Neural cell (in vitro differentiated cells): ENCODE data around the gene GATA1.

ENCODE experiments used
- EP300 ChIP-seq: fragments of 450-650 bp; conservative IDR thresholded peaks from 2 replicates; pipeline ENCODE4 v1.6.1; 2014; ENCODE audit warnings: antibody characterized with exemption, mild to moderate bottlenecking, moderate library complexity; ENCODE audit not compliant: poor library complexity, severe bottlenecking
- MXI1 ChIP-seq: fragments of 450-650 bp; conservative IDR thresholded peaks from 2 replicates; pipeline ENCODE4 v1.6.1; 2014; ENCODE audit warnings: antibody characterized with exemption, mild to moderate bottlenecking; ENCODE audit not compliant: poor library complexity, severe bottlenecking
- POLR2AphosphoS5 ChIP-seq: IDR thresholded peaks from 2 replicates; pipeline ENCODE4 v1.6.1; 2012
- TF ChIP-seq, protein P1 (sequence below): fragments of 450-650 bp; IDR thresholded peaks from 2 replicates; pipeline ENCODE4 v1.5.1; 2014; ENCODE audit warnings: antibody characterized with exemption, mild to moderate bottlenecking, moderate library complexity; ENCODE audit not compliant: poor library complexity, severe bottlenecking
- TF ChIP-seq, protein P2 (sequence below): IDR thresholded peaks from 2 replicates; pipeline ENCODE4 v1.6.1; 2012; ENCODE audit warnings: borderline replicate concordance

DNA sequence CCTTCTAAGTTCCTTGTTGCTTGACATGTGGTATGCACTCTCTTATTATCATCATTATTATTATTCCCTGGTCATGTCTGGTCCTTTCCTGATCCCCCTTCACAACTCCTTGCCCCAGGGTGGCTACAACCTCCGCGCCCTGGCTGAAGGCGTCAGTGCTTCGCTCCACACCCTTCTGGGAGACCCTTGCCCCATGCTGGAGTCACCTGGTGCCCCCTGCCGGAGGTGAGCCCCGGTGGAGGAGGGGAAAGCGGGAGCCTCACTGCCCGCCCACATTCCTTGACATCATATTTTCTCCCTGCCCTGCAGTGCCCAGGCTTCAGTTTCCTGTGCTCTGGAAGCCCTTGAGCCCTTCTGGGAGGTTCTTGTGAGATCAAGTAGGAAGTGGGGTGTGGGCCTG is 28.9 kb downstream of the GATA1 start:
- TF ChIP-seq, protein P1, sequence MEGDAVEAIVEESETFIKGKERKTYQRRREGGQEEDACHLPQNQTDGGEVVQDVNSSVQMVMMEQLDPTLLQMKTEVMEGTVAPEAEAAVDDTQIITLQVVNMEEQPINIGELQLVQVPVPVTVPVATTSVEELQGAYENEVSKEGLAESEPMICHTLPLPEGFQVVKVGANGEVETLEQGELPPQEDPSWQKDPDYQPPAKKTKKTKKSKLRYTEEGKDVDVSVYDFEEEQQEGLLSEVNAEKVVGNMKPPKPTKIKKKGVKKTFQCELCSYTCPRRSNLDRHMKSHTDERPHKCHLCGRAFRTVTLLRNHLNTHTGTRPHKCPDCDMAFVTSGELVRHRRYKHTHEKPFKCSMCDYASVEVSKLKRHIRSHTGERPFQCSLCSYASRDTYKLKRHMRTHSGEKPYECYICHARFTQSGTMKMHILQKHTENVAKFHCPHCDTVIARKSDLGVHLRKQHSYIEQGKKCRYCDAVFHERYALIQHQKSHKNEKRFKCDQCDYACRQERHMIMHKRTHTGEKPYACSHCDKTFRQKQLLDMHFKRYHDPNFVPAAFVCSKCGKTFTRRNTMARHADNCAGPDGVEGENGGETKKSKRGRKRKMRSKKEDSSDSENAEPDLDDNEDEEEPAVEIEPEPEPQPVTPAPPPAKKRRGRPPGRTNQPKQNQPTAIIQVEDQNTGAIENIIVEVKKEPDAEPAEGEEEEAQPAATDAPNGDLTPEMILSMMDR = no peak
- TF ChIP-seq, protein P2, sequence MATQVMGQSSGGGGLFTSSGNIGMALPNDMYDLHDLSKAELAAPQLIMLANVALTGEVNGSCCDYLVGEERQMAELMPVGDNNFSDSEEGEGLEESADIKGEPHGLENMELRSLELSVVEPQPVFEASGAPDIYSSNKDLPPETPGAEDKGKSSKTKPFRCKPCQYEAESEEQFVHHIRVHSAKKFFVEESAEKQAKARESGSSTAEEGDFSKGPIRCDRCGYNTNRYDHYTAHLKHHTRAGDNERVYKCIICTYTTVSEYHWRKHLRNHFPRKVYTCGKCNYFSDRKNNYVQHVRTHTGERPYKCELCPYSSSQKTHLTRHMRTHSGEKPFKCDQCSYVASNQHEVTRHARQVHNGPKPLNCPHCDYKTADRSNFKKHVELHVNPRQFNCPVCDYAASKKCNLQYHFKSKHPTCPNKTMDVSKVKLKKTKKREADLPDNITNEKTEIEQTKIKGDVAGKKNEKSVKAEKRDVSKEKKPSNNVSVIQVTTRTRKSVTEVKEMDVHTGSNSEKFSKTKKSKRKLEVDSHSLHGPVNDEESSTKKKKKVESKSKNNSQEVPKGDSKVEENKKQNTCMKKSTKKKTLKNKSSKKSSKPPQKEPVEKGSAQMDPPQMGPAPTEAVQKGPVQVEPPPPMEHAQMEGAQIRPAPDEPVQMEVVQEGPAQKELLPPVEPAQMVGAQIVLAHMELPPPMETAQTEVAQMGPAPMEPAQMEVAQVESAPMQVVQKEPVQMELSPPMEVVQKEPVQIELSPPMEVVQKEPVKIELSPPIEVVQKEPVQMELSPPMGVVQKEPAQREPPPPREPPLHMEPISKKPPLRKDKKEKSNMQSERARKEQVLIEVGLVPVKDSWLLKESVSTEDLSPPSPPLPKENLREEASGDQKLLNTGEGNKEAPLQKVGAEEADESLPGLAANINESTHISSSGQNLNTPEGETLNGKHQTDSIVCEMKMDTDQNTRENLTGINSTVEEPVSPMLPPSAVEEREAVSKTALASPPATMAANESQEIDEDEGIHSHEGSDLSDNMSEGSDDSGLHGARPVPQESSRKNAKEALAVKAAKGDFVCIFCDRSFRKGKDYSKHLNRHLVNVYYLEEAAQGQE = no peak
- TF ChIP-seq EP300 (no peak), POLR2AphosphoS5 (no peak), MXI1 (no peak)
